Adrenal gland (tissue), 12 donors: ENCODE results near the gene KLHL29. TPM values are rescaled to one million over a fixed set of nuclear protein-coding genes. Genes with fewer than 3 reads are reported as not detected.
A peak's percentile ranks its signal among the peaks of the same experiment; 100 is the strongest.

Source experiments
- DNase-seq, 7 donors: peaks; one replicate each; pipeline ENCODE4 v3.0.0-alpha.2; 2019 to 2020
- H3K27ac ChIP-seq, 5 donors: fragments of 200-600 bp; sonication (generic) in 4 of 5; 1 replicate in 3 of 5; 2 replicates in 2 of 5; pipeline versions ENCODE4 v1.5.1 to v1.8.0; 2016 to 2020; ENCODE audit warnings: mild to moderate bottlenecking in 1 of 5
- H3K27me3 ChIP-seq: fragments of 200-600 bp; 2 replicates; pipeline ENCODE4 v1.8.0; 2021
- H3K36me3 ChIP-seq, 2 donors: fragments of 200-600 bp; replicated peaks in 1 of 2; 1 replicate in 1 of 2; 2 replicates in 1 of 2; pipeline versions ENCODE4 v1.5.1 to v1.8.0; 2018 to 2022
- H3K4me1 ChIP-seq, 2 donors: fragments of 200-600 bp; replicated peaks in 1 of 2; 1 replicate in 1 of 2; 2 replicates in 1 of 2; pipeline versions ENCODE4 v1.5.1 to v1.8.0; 2018 to 2021
- H3K4me3 ChIP-seq, 4 donors: fragments of 200-600 bp; sonication (generic) in 3 of 4; one replicate each; pipeline ENCODE4 v1.5.1; 2016 to 2018
- H3K9me3 ChIP-seq, 3 donors: fragments of 200-600 bp; sonication (generic) in 1 of 3; replicated peaks in 1 of 3; 1 replicate in 2 of 3; 2 replicates in 1 of 3; pipeline versions ENCODE4 v1.5.1 to v1.8.0; 2016 to 2021
- CTCF ChIP-seq, 6 experiments: fragments of 450-650 bp in 4 of 6; fragments of 200-600 bp in 2 of 6; sonication (generic) in 1 of 6; IDR thresholded peaks; 1 replicate in 5 of 6; 2 replicates in 1 of 6; pipeline versions ENCODE4 v1.5.1 to v1.8.0; 2016 to 2021; ENCODE audit warnings: antibody characterized with exemption in 6 of 6, mild to moderate bottlenecking in 2 of 6, moderate library complexity in 1 of 6
- POLR2A ChIP-seq, 2 donors: fragments of 450-650 bp; IDR thresholded peaks; one replicate each; pipeline ENCODE4 v1.6.1; 2017; ENCODE audit warnings: antibody characterized with exemption in 2 of 2, mild to moderate bottlenecking in 2 of 2, moderate library complexity in 1 of 2
- WGBS, 4 donors: extraction: QIAGEN DNeasy Blood & Tissue Kit in 2 of 4; methylation state at CpG; one replicate each; pipeline versions ENCODE4 v1.1.5 to v1.1.7; 2013 to 2017; 5-methylcytosine and 5-hydroxymethylcytosine counted together
- intact Hi-C, 2 donors: fragments of 100-400 bp; cut with DNase I; formaldehyde crosslinking; loops; one replicate each; pipeline versions ENCODE4 v1.14.1 to v1.15.0; 2022 to 2023
- polyA plus RNA-seq, 3 donors: library from polyadenylated mRNA; stranded (reverse); fragments of 200-250 nt in 2 of 3; fragments of 350-450 nt in 1 of 3; fragmentation: Illumina TruSeq in 1 of 3; extraction: RNeasy Lipid Tissue Mini Kit (QIAGEN cat#74804) in 1 of 3; gene quantifications; one replicate each; pipeline ENCODE4 v1.2.3, GENCODE V29; 2013 to 2014
- total RNA-seq, 9 donors: library from RNA; depleted of rRNA in 4 of 9; stranded (reverse); fragments of >200 nt in 4 of 9; fragments of 120-200 nt in 1 of 9; fragmentation: NEBNext Ultra II Directional in 1 of 9; extraction: Animal tissue kit (Norgen Biotek cat#: 25700) in 1 of 9; gene quantifications; one replicate each; pipeline versions ENCODE4 v1.1.0 to v1.2.4, GENCODE V29; 2013 to 2023
- donor health status: healthy with polysubstance abuse.
- donor health status: Bipolar disorder and iron deficiency.
- donor health status: DM: yes; HTN: yes; CAD: no.
- donor health status: DM: no; HTN: no; CAD: no.
- donor health status: DM: no; HTN: no; CAD: no.
- donor health status: DM: yes; HTN: yes; CAD: no.

The KLHL29 gene
- total and polyA plus RNA-seq, 12 donors = 1.9 to 24.5 (median 15.7) TPM

GRCh38 chr2:23746141-23746863, 361.3 kb downstream of the KLHL29 start:
- H3K4me1 ChIP-seq = peaks cover 9 to 11% of the 10 kb centered on the region in 2 donors
- no peak for TF ChIP-seq POLR2A (IDR thresholded peaks at IDR 0.05)
- 60 to 78% (median 73%) methylated on average over 2 of the region's 2 CpGs for WGBS, 4 donors
- H3K27ac ChIP-seq = peak overlapping the region in 1 of 5 donors; percentile 57
- H3K36me3 ChIP-seq = no peaks in the 10 kb centered on the region
- intact Hi-C loops = no loop called here
- DNase-seq = no peak
- no peak overlapping the region for H3K4me3 ChIP-seq
- no peaks in the 10 kb centered on the region for H3K9me3 ChIP-seq
- no peaks in the 10 kb centered on the region for H3K27me3 ChIP-seq

- no peak overlapping the region for H3K4me3 ChIP-seq
- WGBS, 4 donors = 91 to 99% (median 97%) methylated on average over 2 of the region's 2 CpGs
- no peaks in the 10 kb centered on the region for H3K9me3 ChIP-seq
- peaks cover 0 to 4% of the 10 kb centered on the region in 2 donors for H3K36me3 ChIP-seq
- no peaks in the 10 kb centered on the region for H3K4me1 ChIP-seq
- no peak for DNase-seq
- H3K27me3 ChIP-seq = no peaks in the 10 kb centered on the region
- TF ChIP-seq POLR2A (IDR thresholded peaks at IDR 0.05) = no peak
- no peak for TF ChIP-seq CTCF (IDR thresholded peaks at IDR 0.05)
- H3K27ac ChIP-seq = no peak overlapping the region
- intact Hi-C loops = no loop called here
Measured at GRCh38 chr2:23751747-23752265, 366.8 kb downstream of the KLHL29 start.

- intact Hi-C loops = no loop called here
- Histone ChIP-seq H3K27ac (no peak overlapping the region), H3K4me3 (no peak overlapping the region), H3K9me3 (no peaks in the 10 kb centered on the region), H3K36me3 (peaks cover 0 to 4% of the 10 kb centered on the region in 2 donors), H3K27me3 (no peaks in the 10 kb centered on the region), H3K4me1 (no peaks in the 10 kb centered on the region)
- WGBS, 4 donors = 92 to 100% (median 95%) methylated on average over 4 of the region's 4 CpGs
- TF ChIP-seq POLR2A (IDR thresholded peaks at IDR 0.05) (no peak), CTCF (IDR thresholded peaks at IDR 0.05) (no peak)
- no peak for DNase-seq
Measured at GRCh38 chr2:23753291-23754010, 368.5 kb downstream of the KLHL29 start.

- Histone ChIP-seq H3K27me3 (no peaks in the 10 kb centered on the region), H3K36me3 (peaks cover 0 to 4% of the 10 kb centered on the region in 2 donors), H3K27ac (no peak overlapping the region), H3K4me3 (no peak overlapping the region), H3K9me3 (no peaks in the 10 kb centered on the region), H3K4me1 (no peaks in the 10 kb centered on the region)
- no peak for TF ChIP-seq CTCF (IDR thresholded peaks at IDR 0.05)
- intact Hi-C loops = no loop called here
- no peak for DNase-seq
Measured at GRCh38 chr2:23754970-23755369, 370.0 kb downstream of the KLHL29 start.
